ENCODE results near the gene PALM. TPM values are rescaled to one million over a fixed set of nuclear protein-coding genes. Genes with fewer than 3 reads are reported as not detected.
A peak's percentile ranks its signal among the peaks of the same experiment; 100 is the strongest.

PALM gene
- total RNA-seq, 1 experiment from 2014 or later, result 43.7 TPM

DNA sequence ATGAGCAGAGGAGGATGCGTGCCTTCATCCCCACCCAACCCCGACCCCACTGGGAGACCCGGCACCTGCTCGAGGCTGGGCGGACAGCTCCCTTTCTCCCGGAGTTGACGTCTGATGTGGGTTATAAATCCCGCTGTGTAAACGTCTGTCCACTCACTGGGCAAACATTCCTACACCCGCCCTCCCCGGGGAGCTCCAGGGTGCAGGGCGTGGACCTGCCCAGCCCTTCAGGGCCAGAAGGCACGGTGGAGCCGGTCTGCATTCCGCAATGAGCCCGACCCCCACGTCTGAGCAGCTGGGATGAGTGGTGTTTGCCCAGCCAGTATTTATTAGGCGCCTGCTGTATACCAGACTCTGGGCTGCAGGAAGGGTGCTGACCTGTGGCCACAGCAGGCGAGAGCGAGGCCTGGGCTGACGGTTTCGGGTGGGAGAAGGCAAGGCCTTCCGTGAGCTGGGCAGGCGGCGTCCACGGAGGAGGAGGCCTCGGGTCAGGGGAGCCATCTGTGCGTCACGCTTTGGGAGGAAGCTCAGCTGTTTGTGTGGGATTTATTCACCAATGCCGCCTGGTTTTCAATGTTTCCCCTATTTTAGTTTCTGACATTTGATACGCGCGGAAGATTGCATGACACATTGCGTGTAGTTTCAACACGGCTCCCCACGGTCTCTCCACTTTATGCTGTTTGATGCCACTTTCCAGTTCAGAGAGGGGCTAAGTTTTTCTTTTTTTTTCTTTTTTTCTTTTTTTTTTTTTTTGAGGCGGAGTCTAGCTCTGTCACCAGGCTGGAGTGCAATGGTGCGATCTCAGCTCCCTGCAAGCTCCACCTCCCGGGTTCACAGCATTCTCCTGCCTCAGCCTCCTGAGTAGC, 44.1 kb downstream of the PALM start:
- no peaks in the 10 kb centered on the region; a peak in 1 of 4 replicates for H3K9me3 ChIP-seq (ENCODE audit: control insufficient read depth in 1 of 2, insufficient read depth in 1 of 2, low read depth in 1 of 2, low read length in 2 of 2)
- ATAC-seq (peak; percentile 70), DNase-seq (ENCODE audit: low read depth, low spot score) (peak; percentile 89)
- peaks cover 0 to 19% of the 10 kb centered on the region in 2 experiments; a peak in 2 of 4 replicates for H3K36me3 ChIP-seq (ENCODE audit: control insufficient read depth in 1 of 2, insufficient read depth in 2 of 2, low read length in 2 of 2)
- H3K4me1 ChIP-seq (ENCODE audit: control insufficient read depth in 1 of 2, insufficient read depth in 2 of 2, low read length in 2 of 2), result peaks cover 33 to 45% of the 10 kb centered on the region in 2 experiments
- CTCF ChIA-PET, result interaction anchor here (0.5 to 2.4 kb wide), 10 partner anchors 17 to 1640 kb away, joined by 3 to 7 read pairs (median 4); partner anchors contain the start of gene RNF126
- peak overlapping the region; percentile 39 to 74 for H3K4me3 ChIP-seq (replicated peaks in 1 of 2; ENCODE audit: low read depth in 1 of 2, low read length in 2 of 2)
- H3K27me3 ChIP-seq (ENCODE audit: insufficient read depth, low read length), result no peaks in the 10 kb centered on the region
- TF ChIP-seq, protein P1, sequence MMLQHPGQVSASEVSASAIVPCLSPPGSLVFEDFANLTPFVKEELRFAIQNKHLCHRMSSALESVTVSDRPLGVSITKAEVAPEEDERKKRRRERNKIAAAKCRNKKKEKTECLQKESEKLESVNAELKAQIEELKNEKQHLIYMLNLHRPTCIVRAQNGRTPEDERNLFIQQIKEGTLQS (IDR thresholded peaks at IDR 0.05), result no peak
- TF ChIP-seq SP1 (IDR thresholded peaks at IDR 0.05; ENCODE audit: low read depth), result peak; percentile 71
- peak; percentile 53; the same call in 1 of the 2 replicates for TF ChIP-seq FOSL1 (IDR thresholded peaks at IDR 0.05; ENCODE audit: low read depth)
- TF ChIP-seq ZNF274 (IDR thresholded peaks at IDR 0.05; ENCODE audit: low read depth, low read length), result no peak
- no peak for TF ChIP-seq POLR2A (IDR thresholded peaks at IDR 0.05; ENCODE audit: borderline replicate concordance, extremely low read depth, insufficient read depth, insufficient read length)
- peak; percentile 30; the same call in 1 of the 2 replicates for TF ChIP-seq POLR2AphosphoS5 (IDR thresholded peaks at IDR 0.05; ENCODE audit: low read depth, low read length)
- TF ChIP-seq, protein P2, sequence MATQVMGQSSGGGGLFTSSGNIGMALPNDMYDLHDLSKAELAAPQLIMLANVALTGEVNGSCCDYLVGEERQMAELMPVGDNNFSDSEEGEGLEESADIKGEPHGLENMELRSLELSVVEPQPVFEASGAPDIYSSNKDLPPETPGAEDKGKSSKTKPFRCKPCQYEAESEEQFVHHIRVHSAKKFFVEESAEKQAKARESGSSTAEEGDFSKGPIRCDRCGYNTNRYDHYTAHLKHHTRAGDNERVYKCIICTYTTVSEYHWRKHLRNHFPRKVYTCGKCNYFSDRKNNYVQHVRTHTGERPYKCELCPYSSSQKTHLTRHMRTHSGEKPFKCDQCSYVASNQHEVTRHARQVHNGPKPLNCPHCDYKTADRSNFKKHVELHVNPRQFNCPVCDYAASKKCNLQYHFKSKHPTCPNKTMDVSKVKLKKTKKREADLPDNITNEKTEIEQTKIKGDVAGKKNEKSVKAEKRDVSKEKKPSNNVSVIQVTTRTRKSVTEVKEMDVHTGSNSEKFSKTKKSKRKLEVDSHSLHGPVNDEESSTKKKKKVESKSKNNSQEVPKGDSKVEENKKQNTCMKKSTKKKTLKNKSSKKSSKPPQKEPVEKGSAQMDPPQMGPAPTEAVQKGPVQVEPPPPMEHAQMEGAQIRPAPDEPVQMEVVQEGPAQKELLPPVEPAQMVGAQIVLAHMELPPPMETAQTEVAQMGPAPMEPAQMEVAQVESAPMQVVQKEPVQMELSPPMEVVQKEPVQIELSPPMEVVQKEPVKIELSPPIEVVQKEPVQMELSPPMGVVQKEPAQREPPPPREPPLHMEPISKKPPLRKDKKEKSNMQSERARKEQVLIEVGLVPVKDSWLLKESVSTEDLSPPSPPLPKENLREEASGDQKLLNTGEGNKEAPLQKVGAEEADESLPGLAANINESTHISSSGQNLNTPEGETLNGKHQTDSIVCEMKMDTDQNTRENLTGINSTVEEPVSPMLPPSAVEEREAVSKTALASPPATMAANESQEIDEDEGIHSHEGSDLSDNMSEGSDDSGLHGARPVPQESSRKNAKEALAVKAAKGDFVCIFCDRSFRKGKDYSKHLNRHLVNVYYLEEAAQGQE (IDR thresholded peaks at IDR 0.05; ENCODE audit: low read depth), result no peak
- TF ChIP-seq YY1 (IDR thresholded peaks at IDR 0.05; ENCODE audit: extremely low read depth, insufficient replicate concordance, low read depth, low read length), result no peak
- TF ChIP-seq, protein P3, sequence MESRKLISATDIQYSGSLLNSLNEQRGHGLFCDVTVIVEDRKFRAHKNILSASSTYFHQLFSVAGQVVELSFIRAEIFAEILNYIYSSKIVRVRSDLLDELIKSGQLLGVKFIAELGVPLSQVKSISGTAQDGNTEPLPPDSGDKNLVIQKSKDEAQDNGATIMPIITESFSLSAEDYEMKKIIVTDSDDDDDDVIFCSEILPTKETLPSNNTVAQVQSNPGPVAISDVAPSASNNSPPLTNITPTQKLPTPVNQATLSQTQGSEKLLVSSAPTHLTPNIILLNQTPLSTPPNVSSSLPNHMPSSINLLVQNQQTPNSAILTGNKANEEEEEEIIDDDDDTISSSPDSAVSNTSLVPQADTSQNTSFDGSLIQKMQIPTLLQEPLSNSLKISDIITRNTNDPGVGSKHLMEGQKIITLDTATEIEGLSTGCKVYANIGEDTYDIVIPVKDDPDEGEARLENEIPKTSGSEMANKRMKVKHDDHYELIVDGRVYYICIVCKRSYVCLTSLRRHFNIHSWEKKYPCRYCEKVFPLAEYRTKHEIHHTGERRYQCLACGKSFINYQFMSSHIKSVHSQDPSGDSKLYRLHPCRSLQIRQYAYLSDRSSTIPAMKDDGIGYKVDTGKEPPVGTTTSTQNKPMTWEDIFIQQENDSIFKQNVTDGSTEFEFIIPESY (IDR thresholded peaks at IDR 0.05; ENCODE audit: extremely low read depth, insufficient replicate concordance, low read length), result no peak
- TF ChIP-seq, protein P4, sequence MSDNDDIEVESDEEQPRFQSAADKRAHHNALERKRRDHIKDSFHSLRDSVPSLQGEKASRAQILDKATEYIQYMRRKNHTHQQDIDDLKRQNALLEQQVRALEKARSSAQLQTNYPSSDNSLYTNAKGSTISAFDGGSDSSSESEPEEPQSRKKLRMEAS (IDR thresholded peaks at IDR 0.05), result peak; percentile 79
- TF ChIP-seq SIN3A (IDR thresholded peaks at IDR 0.05; ENCODE audit: low read depth), result peak; percentile 88
- TF ChIP-seq EZH2 (IDR thresholded peaks at IDR 0.05), result no peak
- no peak for TF ChIP-seq EGR1 (IDR thresholded peaks at IDR 0.05; ENCODE audit: low read depth)
- TF ChIP-seq TCF7L2 (IDR thresholded peaks at IDR 0.05; ENCODE audit: borderline replicate concordance, extremely low read depth, insufficient read depth, insufficient read length), result peak; percentile 74
- no peak for TF ChIP-seq ZFX (IDR thresholded peaks at IDR 0.05)
- no peak for TF ChIP-seq ELF1 (IDR thresholded peaks at IDR 0.05; ENCODE audit: borderline replicate concordance, low read depth)
- peak; percentile 62; the same call in 1 of the 2 replicates for TF ChIP-seq JUND (IDR thresholded peaks at IDR 0.05)
- POLR2A ChIA-PET, result interaction anchor here (0.6 to 1.8 kb wide), 10 partner anchors 21 to 692 kb away, joined by 3 to 5 read pairs (median 4); partner anchors contain the start of gene PTBP1
- H2AFZ ChIP-seq (ENCODE audit: low read depth, low read length, poor library complexity, severe bottlenecking), result no peak overlapping the region
- TSS peak; percentile 26 for BruUV-seq (replicated peaks)
- no peaks in the 10 kb centered on the region for H4K20me1 ChIP-seq (ENCODE audit: insufficient read depth)
- H3K9ac ChIP-seq (ENCODE audit: low read length), result peak overlapping the region; percentile 86
- peak overlapping the region; percentile 83 for H3K27ac ChIP-seq (ENCODE audit: low read depth, low read length)
- no peaks in the 10 kb centered on the region for H3K9me2 ChIP-seq (ENCODE audit: insufficient read depth)
- H3K79me2 ChIP-seq (ENCODE audit: insufficient read depth, low read length), result peaks cover 43% of the 10 kb centered on the region
- H3K4me2 ChIP-seq (ENCODE audit: low read length), result peak overlapping the region; percentile 98
- RAD21 ChIA-PET (ENCODE audit: low non-redundant PET in 1 of 2, low total read pairs in 2 of 2, uncharacterized antibody in 2 of 2, unreplicated experiment in 2 of 2), result interaction anchor here (0.5 to 0.7 kb wide), 4 partner anchors 10 to 119 kb away, joined by 3 to 4 read pairs (median 4); no protein-coding TSS in a partner anchor
- intact Hi-C loops (cut with micrococcal nuclease), result no loop called here
